GM12874 (cell line): ENCODE results near the gene KLRC2.
"Not testable (repeated sequence)": the region's sequence is repeated elsewhere in the genome, so short reads cannot be mapped to it uniquely, and the experiment has no call there.

Experiments
- CTCF ChIP-seq: IDR thresholded peaks from 2 replicates; pipeline ENCODE4 v1.5.1; 2011; ENCODE audit warnings: low read depth, mild to moderate bottlenecking, control low read depth, low read length, moderate library complexity; ENCODE audit not compliant: insufficient read depth

KLRC2 gene

GRCh38 chr12:10448236-10448635 lies 12.4 kb upstream of the KLRC2 start:
- TF ChIP-seq CTCF, result no peak

- TF ChIP-seq CTCF, result not testable (repeated sequence)
These were observed 15.5 kb downstream of the KLRC2 start, which contains the start of gene KLRC3 for GRCh38 chr12:10420334-10420733. Gene KLRC3, minus strand, starts transcription at chr12:10420595. Its CDS starts 45 bp downstream, at chr12:10420550.

GRCh38 chr12:10409392-10409791 lies 26.4 kb downstream of the KLRC2 start, which contains the start of gene KLRC4:
Gene KLRC4, minus strand, starts transcription at chr12:10409757. Its CDS starts 182 bp downstream, at chr12:10409575.
- TF ChIP-seq CTCF, result no peak

- no peak for TF ChIP-seq CTCF
These were observed 27.0 kb downstream of the KLRC2 start for GRCh38 chr12:10408842-10409241.

- no peak for TF ChIP-seq CTCF
These were observed 29.1 kb downstream of the KLRC2 start for GRCh38 chr12:10406725-10407124.

DNA sequence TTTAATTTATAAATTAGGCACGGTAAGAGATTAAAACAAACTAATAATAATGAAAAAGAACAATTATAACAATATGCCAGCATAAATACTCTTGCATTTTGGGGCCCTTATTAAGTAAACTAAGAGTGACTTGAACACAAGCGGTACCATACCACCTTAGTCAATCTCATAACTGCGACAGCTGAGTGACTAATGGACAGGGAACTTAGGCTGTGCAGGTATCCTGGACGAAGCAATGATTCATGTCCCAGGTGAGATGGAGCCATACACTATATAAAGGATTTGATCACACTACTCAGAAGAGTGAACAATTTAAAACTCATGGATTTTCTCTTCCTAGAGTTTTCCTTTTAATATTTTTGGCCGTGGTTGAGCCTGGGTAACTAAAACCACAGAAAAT lies 30.5 kb downstream of the KLRC2 start:
- TF ChIP-seq CTCF, result no peak

DNA sequence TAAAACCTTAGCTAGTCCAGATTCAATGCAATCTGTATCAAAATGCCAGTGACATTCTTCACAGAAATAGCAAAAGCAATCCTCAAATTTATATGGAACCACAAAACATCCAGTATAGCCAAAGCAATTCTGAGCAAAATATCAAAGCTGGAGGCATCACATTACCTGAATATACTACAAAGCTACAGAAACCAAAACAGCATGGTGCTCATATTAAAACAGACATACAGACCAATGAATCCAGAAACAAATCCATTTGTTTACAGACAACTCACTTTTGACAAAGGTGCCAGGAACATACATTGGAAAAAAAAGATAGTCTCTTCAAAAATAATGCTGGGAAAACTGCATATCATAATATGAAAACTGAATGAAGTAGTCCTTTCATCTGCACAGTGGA lies 31.0 kb downstream of the KLRC2 start:
- TF ChIP-seq CTCF, result no peak
